IPS-11a (cell line): ENCODE measurements around the gene KDM7A.

Experiments used
- H3K4me3 ChIP-seq: one replicate; pipeline ENCODE4 v1.5.1; 2013; ENCODE audit warnings: low read depth, low read length, control low read depth

The KDM7A gene

DNA sequence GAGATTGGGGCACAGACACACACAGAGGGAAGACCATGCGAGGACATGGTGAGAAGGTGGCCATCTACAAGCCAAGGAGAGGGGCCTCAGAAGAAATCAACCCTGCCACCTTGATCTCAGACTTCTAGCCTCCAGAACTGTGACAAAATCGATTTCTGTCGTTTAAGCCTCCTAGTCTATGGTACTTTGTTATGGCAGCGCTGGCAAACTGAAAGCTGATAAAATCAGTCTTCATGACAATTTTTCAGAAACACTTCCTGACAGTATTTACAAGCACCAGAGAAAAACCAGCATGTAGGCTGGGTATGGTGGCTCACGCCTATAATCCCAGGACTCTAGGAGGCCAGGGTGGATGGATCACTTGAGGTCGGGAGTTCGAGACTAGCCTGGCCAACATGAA, 118.3 kb downstream of the KDM7A start:
- no peak overlapping the region for H3K4me3 ChIP-seq

DNA sequence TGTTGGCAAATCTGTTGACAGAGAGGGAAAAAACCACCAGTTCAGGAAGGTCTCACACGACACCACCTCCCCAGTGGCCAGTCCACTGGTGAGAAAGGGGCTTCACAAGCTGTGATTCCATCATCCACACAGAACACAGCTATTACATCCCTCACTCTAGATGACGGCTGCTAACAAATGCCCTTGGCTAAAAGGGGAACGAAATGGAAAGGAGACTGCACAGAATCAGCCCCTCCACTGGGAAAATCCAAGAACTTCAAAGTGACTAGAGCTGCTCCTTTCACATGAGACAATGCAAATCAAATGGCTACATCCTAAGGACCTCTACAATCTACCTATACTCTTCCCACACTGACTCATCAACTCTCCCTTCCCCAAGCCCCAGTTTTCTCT, 119.6 kb downstream of the KDM7A start:
- no peak overlapping the region for H3K4me3 ChIP-seq

GRCh38 chr7:140056431-140057142, 120.2 kb downstream of the KDM7A start:
- no peak overlapping the region for H3K4me3 ChIP-seq

DNA sequence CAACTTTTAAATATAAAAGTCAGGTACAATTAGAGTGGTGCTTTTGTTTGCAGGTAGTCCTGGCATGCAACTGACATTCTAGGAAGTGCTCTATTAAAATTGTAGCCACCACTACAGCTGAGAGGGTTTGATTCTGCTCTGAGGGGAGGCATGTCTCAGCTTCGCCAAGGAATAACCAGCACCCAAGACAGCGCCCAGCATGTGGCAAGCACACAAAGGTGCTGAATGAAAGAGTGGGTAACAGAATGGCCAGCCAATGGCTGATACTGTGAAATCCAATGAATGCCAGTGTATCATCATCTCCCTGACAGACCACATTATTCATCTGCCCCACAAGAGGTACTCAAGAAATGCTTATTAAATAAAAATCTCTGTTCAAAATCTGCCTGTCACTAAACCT, 121.0 kb downstream of the KDM7A start:
- H3K4me3 ChIP-seq = no peak overlapping the region

DNA sequence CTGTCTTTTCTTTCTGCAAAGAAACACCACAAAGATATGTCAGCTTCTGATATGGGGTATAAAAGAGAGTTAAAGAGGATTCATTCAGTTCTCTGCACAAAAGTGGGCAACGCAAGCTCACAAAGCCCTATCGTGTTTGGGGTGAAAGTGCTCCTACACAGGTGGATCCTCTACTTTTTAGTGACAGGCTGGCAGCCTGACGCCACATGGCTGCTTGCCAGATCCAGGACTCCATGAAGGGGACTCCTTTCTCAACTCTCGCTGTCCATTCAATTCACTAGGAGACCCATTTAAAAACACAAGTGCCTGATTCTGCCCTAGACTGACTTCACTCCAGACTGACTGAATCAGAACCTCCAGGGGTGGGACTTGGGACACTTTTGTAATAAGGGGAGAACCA, 122.0 kb downstream of the KDM7A start:
- H3K4me3 ChIP-seq = no peak overlapping the region

- H3K4me3 ChIP-seq = no peak overlapping the region
These were observed 122.8 kb downstream of the KDM7A start for GRCh38 chr7:140053812-140054539.

DNA sequence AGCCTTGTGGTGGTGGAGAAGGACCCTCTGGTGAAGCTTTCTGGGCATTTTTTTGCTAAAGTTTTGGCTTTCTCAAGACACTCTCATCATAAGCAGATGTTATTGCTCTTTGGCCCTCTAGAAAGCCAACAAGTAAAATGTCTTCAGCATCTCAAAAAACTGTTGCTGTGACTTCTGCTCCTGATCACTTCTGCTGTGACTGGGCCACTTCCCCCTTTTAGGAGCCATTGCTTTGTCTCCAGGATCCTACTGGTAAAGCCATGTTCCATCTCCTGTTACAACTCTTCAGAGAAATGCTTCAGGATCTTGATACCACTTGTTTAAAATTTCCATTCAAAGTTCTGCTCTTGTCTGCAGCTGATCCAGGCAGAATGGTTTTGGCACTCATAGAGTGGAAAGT, 125.0 kb downstream of the KDM7A start:
- no peak overlapping the region for H3K4me3 ChIP-seq

DNA sequence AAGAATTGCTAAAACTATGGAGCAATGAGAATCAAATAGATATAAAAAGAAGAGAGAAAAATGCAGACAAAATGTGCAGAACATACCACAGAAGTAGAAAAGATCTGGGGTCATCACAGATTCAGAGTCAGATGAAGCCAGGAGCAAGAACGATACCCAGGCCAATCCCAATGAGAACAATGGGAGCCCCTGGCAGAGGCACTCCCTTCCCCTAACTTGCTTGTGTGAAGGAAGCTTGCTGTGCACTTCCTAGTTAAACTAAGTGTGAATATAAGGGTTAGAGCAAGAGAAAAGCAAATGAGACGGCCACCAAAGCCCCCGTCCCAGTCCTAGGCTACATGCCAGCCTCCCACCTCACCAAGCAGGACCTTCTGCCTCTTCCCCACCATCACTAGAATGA, 126.7 kb downstream of the KDM7A start:
- no peak overlapping the region for H3K4me3 ChIP-seq

DNA sequence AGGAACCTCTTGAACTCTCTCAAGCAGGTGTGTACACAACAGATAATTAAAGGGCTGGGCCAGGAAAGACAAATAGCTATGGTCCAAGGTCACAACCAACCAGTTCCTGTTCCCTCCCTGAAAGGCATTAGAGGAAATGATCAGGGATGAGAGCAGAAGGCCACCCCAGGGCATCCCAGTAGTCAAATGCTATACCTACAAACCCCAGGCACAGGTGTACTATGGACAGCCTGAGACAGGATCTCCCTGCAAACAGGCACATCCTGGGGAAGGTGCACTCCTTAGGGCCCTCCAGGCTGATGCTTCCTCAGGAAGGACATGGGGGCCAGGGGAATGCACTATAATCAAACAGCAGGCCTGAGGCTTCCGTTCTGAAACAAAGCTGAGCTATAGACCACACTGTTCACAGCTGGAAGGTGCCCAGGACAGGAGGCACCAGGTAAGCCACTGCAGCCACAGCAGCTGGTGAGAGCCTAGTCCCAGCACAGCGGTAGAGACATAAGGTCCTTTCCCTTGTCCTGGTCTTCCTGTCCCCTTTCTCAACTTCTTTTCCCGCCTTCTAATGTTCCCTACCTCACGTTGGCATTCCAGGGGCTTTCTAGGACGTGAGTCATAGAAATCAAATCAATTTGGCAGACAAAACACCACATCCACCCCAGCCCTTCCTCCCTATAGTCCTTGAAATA, 127.3 kb downstream of the KDM7A start:
- no peak overlapping the region for H3K4me3 ChIP-seq

- H3K4me3 ChIP-seq = no peak overlapping the region
These were observed 127.8 kb downstream of the KDM7A start for GRCh38 chr7:140048989-140049338.

DNA sequence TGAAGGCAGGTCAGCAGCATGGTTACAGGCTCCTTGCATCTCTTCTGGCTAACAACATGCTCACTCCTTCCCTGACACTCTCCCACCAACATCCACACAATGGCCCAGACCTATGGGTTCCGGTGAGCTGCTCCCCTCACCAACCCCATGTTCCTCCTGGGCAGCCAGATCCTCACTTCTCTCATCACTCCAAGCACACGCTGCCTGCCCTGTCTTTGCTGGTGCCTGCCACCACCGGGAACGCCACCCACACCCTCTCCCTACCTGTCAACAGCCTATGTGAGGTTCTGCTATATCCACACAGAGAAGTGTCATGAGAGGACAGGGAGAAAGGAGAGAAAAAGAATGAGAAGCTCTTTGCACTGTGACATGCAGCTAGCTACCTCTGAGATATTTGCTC, 128.6 kb downstream of the KDM7A start:
- H3K4me3 ChIP-seq = no peak overlapping the region

DNA sequence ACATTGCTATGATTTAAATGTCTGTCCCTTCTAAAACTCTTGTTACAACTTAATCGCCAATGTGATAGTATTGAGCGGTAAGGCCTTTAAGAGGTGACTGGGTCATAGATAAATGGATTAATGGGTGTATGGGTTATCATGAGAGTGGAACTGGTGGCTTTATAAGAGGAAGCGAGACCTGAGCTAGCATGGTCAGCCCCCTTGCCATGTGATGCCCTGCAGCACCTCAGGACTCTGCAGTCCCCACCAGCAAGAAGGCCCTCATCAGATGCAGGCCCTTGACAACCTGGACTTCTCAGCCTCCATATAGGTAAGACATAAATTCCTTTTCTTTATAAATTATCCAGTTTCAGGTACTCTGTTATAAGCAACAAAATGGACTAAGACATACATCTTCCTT, 129.6 kb downstream of the KDM7A start:
- no peak overlapping the region for H3K4me3 ChIP-seq

DNA sequence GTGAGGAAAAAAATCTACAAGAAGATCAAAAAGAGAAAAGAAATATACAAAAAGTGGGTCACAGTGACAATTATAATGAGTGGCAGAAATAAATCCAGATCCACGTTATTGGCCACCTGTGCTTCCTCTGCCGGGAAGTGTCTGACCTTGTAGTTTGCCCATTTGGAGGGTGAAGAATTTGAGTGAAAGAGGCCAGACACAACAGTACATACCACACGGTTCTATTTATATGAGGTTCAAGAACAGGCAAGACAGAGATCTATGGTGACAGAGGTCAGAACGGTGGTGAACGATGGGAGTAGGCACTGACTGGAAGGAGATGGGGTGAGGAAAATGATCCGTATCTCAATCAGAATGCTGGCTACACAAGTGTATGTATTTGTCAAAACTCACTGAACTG, 131.1 kb downstream of the KDM7A start:
- H3K4me3 ChIP-seq = no peak overlapping the region

DNA sequence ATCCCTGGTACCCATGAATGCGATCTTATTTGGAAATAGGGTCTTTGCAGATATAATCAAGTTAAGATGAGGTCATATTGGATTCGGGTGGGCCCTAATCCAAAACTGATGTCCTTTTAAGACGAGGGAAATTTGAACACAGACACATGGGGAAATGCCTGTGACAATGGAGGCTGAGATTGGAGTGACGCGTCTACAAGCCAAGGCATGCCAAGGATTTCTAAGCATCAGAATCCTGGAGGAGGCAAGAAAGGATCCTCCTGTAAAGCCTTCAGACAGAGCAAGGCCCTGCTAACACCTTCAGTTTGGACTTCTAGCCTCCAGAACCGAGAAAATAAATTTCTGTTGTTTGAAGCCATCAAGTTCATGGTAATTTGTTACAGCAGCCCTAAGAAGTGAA, 132.5 kb downstream of the KDM7A start:
- no peak overlapping the region for H3K4me3 ChIP-seq

- no peak overlapping the region for H3K4me3 ChIP-seq
These were observed 134.5 kb downstream of the KDM7A start for GRCh38 chr7:140042386-140042670.

DNA sequence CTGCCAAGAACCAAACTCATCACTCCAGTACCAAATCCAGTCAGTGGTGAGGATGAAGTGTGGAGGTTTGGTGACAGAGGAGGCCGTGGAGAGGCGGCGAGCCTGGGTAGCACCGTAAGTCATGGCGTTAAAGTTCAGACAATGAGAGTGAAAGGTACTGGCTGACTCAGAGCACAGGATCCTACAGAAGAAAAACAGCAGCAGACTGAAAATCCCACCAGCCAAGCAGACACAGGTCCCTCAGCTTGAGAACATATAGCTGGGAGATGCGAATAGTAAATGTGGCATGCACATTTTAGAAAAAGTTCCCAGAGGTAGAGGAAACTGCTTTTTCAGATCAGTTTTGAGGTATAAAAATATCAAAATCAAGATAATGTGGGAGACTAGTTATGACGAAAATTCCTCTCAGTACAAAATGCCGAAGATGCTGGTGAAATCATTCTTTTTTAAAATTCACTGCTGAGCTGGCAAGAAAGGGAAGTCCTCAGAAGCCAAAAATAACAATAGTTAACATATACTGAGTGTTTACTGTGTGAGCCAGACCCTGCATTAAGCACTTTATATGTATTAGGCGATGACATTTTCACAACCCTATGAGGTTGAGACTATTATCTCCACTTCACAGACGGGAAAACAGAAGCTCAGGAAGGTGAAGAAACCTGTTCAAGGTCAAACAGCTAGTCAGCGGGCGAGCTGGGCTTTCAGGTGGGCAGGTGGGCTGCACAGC, 135.0 kb downstream of the KDM7A start:
- H3K4me3 ChIP-seq = no peak overlapping the region

DNA sequence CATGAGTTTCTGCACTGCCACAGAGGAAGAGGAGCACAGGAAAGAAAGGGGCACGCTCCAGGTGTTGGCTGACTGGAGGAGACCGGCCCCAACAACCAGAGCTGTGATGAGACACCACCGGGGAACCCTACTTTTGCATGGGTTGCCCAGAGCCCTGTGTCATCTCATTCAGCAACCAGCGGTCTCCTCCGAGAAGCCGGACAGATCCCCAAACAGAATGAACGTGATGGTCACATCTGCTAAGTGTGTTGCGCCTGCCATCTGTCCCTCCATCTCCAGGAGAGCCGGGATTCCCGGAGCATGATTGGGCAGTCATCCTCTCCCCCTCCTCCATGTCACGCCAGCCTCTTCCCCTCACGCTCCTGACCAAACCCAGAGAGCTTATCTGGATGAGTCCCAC, 136.9 kb downstream of the KDM7A start:
- H3K4me3 ChIP-seq = no peak overlapping the region

DNA sequence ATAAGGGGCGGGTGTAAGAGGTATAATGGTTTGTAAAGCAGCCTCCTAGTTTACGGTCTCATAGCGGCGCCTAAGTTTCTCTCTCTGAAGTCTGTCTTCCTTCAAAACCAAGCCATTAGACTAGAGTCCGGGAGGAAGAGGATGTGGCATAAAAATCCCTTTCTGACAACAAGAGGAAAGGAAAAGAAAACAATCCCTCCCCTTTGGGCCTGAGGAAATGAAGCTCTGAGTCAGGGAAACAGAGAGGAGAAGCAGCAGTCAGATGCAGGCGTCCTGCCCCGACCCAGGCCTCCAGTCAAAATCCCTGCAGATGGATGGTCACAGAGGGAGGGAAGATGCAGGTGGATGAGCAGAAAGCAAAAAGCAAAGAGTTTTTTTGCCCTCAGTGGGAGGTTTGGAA, 137.7 kb downstream of the KDM7A start:
- H3K4me3 ChIP-seq = no peak overlapping the region

- no peak overlapping the region for H3K4me3 ChIP-seq
These were observed 140.4 kb downstream of the KDM7A start for GRCh38 chr7:140036224-140036962.

DNA sequence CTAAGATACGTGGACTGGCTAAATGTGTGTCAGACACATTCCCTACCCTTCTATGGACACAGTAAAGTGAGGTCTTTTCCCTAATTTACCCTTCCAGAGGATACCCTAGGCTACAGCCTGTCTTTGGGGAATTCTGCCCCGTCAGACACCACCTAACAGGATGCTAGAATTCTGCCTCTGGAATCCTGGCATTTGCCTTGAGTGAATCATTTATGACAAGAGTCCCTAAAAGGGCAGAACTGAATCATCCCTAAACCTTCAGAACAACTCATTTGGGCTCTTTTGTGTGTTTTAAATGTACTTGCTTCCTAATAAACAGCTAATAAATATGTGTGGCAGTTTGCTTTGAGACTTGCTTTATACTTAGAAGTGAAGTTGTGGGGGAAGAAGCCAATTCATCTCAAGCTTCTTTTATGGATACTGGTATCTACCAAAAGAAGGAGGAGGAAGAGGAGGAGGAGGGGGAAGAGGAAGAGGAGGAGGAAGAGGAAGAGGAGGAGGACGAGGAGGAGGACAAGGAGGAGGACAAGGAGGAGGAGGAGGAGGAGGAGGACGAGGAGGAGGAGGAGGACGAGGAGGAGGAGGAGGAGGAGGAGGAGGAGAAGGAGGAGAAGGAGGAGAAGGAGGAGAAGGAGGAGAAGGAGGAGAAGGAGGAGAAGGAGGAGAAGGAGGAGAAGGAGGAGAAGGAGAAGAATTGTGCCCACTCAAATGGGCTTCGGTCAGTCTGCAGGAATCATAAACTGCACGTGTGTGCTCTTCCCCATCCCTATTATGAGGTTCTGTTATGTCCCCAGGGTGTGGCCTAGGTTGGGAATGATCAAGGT, 141.2 kb downstream of the KDM7A start:
- H3K4me3 ChIP-seq = no peak overlapping the region
